HepG2 (cell line): ENCODE results near the gene FN1. TPM values are rescaled to one million over a fixed set of nuclear protein-coding genes. Genes with fewer than 3 reads are reported as not detected.

ENCODE experiments used
- ATAC-seq: fragments of 200-7000 bp; cut with Tn5 transposase; 3 replicates; pipeline ENCODE4 v1.9.1; 2020; ENCODE audit warnings: mild to moderate bottlenecking, moderate library complexity
- BruUV-seq: library from RNA; stranded (reverse); fragments of 400-500 nt; replicated peaks from 2 replicates; lab custom pipeline; 2021; lab: Mats Ljungman, UMichigan
- CTCF ChIA-PET: fragments of 300-600 bp; formaldehyde crosslinking; extraction: SDS; loops from one replicate; lab custom pipeline; 2021; ENCODE audit warnings: low total read pairs, inconsistent platforms, low intra/inter-chr PET ratio; lab: Yijun Ruan, JAX
- POLR2A ChIA-PET: fragments of 350-600 bp; sonication (Branson Sonifier 250); formaldehyde crosslinking; loops from one replicate; lab custom pipeline; 2020; ENCODE audit warnings: antibody characterized with exemption, inconsistent platforms; lab: Yijun Ruan, JAX
- DNase-seq: peaks from one replicate; pipeline ENCODE4 v3.0.0-alpha.2; 2015; ENCODE audit warnings: low spot score
- FAIRE-seq: peaks from 3 replicates; lab custom pipeline; 2011; peaks lifted over from hg19 to GRCh38; lab: Jason Lieb, UNC
- H2AFZ ChIP-seq: one replicate; pipeline ENCODE4 v1.6.1; 2011; ENCODE audit warnings: low read length, inconsistent platforms
- H3K27ac ChIP-seq: fragments of 300-600 bp; 3 replicates; pipeline ENCODE4 v1.8.0; 2011; ENCODE audit warnings: mixed run types, mild to moderate bottlenecking, mixed read lengths, low read length, inconsistent platforms; ENCODE audit not compliant: insufficient read depth; ENCODE audit errors: extremely low read length
- H3K27me3 ChIP-seq, 2 experiments: fragments of 200-600 bp in 1 of 2; 2 replicates in 1 of 2; 3 replicates in 1 of 2; pipeline versions ENCODE4 v1.6.0 to v1.8.0; 2011; ENCODE audit warnings: low read length in 2 of 2, mild to moderate bottlenecking in 2 of 2, moderate library complexity in 2 of 2, inconsistent platforms in 1 of 2; ENCODE audit not compliant: insufficient read depth in 2 of 2, control insufficient read depth in 1 of 2
- H3K36me3 ChIP-seq, 2 experiments: fragments of 200-600 bp in 1 of 2; replicated peaks in 1 of 2; 2 replicates in 1 of 2; 3 replicates in 1 of 2; pipeline versions ENCODE4 v1.5.1 to v1.8.0; 2011; ENCODE audit warnings: low read length in 2 of 2, inconsistent platforms in 1 of 2; ENCODE audit not compliant: insufficient read depth in 2 of 2, control insufficient read depth in 1 of 2
- H3K4me1 ChIP-seq: 2 replicates; pipeline ENCODE4 v1.5.1; 2012; ENCODE audit warnings: low read length, inconsistent platforms; ENCODE audit not compliant: insufficient read depth
- H3K4me2 ChIP-seq: 2 replicates; pipeline ENCODE4 v1.6.0; 2011; ENCODE audit warnings: low read depth, low read length, inconsistent platforms
- H3K4me3 ChIP-seq, 3 experiments: fragments of 200-600 bp in 1 of 3; sonication (generic), shearing (Covaris generic) in 1 of 3; replicated peaks in 1 of 3; 2 replicates each; pipeline ENCODE4 v1.5.1; 2011 to 2016; ENCODE audit warnings: low read length in 3 of 3, inconsistent platforms in 2 of 3, low read depth in 2 of 3, mild to moderate bottlenecking in 2 of 3, control low read depth in 1 of 3, mixed read lengths in 1 of 3; ENCODE audit not compliant: insufficient read depth in 1 of 3
- H3K79me2 ChIP-seq: one replicate; pipeline ENCODE4 v1.6.1; 2011; ENCODE audit warnings: low read length, inconsistent platforms; ENCODE audit not compliant: insufficient read depth
- H3K9ac ChIP-seq: 2 replicates; pipeline ENCODE4 v1.6.0; 2011; ENCODE audit warnings: mild to moderate bottlenecking, low read depth, low read length, inconsistent platforms; ENCODE audit not compliant: insufficient read depth
- H3K9me3 ChIP-seq: 2 replicates; pipeline ENCODE4 v1.5.1; 2012; ENCODE audit warnings: mild to moderate bottlenecking, low read length
- H4K20me1 ChIP-seq: 2 replicates; pipeline ENCODE4 v1.6.0; 2011; ENCODE audit warnings: inconsistent platforms, mild to moderate bottlenecking, low read length, moderate library complexity; ENCODE audit not compliant: insufficient read depth
- AGO2 ChIP-seq: fragments of 200-400 bp; formaldehyde crosslinking; optimal IDR thresholded peaks from 2 replicates; pipeline ENCODE3; 2017; ENCODE audit warnings: mild to moderate bottlenecking, low read depth, low read length, moderate library complexity
- ATAD3A ChIP-seq: sonication (generic); formaldehyde crosslinking; IDR thresholded peaks from 2 replicates; pipeline ENCODE4 v1.4.0; 2020; ENCODE audit warnings: missing genetic modification reagents
- CBX5 ChIP-seq: sonication (generic); formaldehyde crosslinking; IDR thresholded peaks from 2 replicates; pipeline ENCODE4 v1.4.0; 2020; ENCODE audit warnings: missing genetic modification reagents, borderline replicate concordance
- ETV6 ChIP-seq: sonication (generic); formaldehyde crosslinking; conservative IDR thresholded peaks from 2 replicates; pipeline ENCODE4 v1.4.0; 2020; ENCODE audit warnings: missing genetic modification reagents
- HNRNPLL ChIP-seq: fragments of 200-400 bp; formaldehyde crosslinking; IDR thresholded peaks from 2 replicates; pipeline ENCODE4 v1.6.1; 2017; ENCODE audit warnings: mild to moderate bottlenecking, low read depth, low read length; ENCODE audit not compliant: poor library complexity, severe bottlenecking
- ISX ChIP-seq: sonication (generic); formaldehyde crosslinking; conservative IDR thresholded peaks from 2 replicates; pipeline ENCODE4 v1.5.0; 2020; ENCODE audit warnings: missing genetic modification reagents
- KDM2A ChIP-seq: sonication (generic); formaldehyde crosslinking; IDR thresholded peaks from 2 replicates; pipeline ENCODE4 v1.4.0; 2020; ENCODE audit warnings: low read depth, missing genetic modification reagents, borderline replicate concordance
- MBD4 ChIP-seq: IDR thresholded peaks from 2 replicates; pipeline ENCODE4 v1.6.1; 2012; ENCODE audit warnings: low read length, inconsistent platforms, borderline replicate concordance
- MEIS1 ChIP-seq: sonication (generic); formaldehyde crosslinking; IDR thresholded peaks from 2 replicates; pipeline ENCODE4 v1.9.0; 2021; ENCODE audit warnings: mild to moderate bottlenecking, missing genetic modification reagents, moderate library complexity, borderline replicate concordance
- NPAS2 ChIP-seq: sonication (generic); formaldehyde crosslinking; IDR thresholded peaks from 2 replicates; pipeline ENCODE4 v1.8.0; 2022; ENCODE audit warnings: mild to moderate bottlenecking, missing genetic modification reagents, borderline replicate concordance
- PBX3 ChIP-seq: sonication (generic); formaldehyde crosslinking; IDR thresholded peaks from 2 replicates; pipeline ENCODE4 v1.8.1; 2023; ENCODE audit warnings: missing genetic modification reagents, inconsistent platforms, borderline replicate concordance
- PHF8 ChIP-seq: sonication (generic); formaldehyde crosslinking; IDR thresholded peaks from 2 replicates; pipeline ENCODE4 v1.5.0; 2020; ENCODE audit warnings: missing genetic modification reagents
- POLR2AphosphoS2 ChIP-seq: IDR thresholded peaks from 2 replicates; pipeline ENCODE4 v1.6.1; 2011; ENCODE audit warnings: low read depth, low read length, improper control_type of control experiment
- SMARCE1 ChIP-seq: fragments of 450-650 bp; IDR thresholded peaks from 2 replicates; pipeline ENCODE4 v1.6.1; 2017; ENCODE audit warnings: borderline replicate concordance
- SP5 ChIP-seq: IDR thresholded peaks from 2 replicates; pipeline ENCODE4 v1.6.1; 2016; ENCODE audit warnings: low read depth, borderline replicate concordance
- ZNF414 ChIP-seq: sonication (generic); formaldehyde crosslinking; IDR thresholded peaks from 2 replicates; pipeline ENCODE4 v1.5.0; 2020; ENCODE audit warnings: missing genetic modification reagents
- ZNF569 ChIP-seq: sonication (generic); formaldehyde crosslinking; IDR thresholded peaks from 2 replicates; pipeline ENCODE4 v1.5.0; 2020; ENCODE audit warnings: mild to moderate bottlenecking, missing genetic modification reagents, moderate library complexity, borderline replicate concordance
- ZNF800 ChIP-seq: sonication (generic); formaldehyde crosslinking; IDR thresholded peaks from 2 replicates; pipeline ENCODE4 v1.4.0; 2020; ENCODE audit warnings: missing genetic modification reagents
- ZZZ3 ChIP-seq: sonication (generic); formaldehyde crosslinking; IDR thresholded peaks from 2 replicates; pipeline ENCODE4 v1.4.0; 2020; ENCODE audit warnings: missing genetic modification reagents, mild to moderate bottlenecking, borderline replicate concordance
- WGBS: methylation state at CpG from one replicate; pipeline ENCODE4 v1.1.6; 2017; ENCODE audit warnings: low lambda C conversion rate; 5-methylcytosine and 5-hydroxymethylcytosine counted together
- in situ Hi-C: cut with HindIII; loops from 2 replicates; pipeline ENCODE4 v1.10.0; 2017; ENCODE audit warnings: low pct_unique_long_range_greater_than_20kb; ENCODE audit not compliant: extremely low pct_ligation_motif_present
- intact Hi-C: fragments of 100-400 bp; cut with micrococcal nuclease; formaldehyde crosslinking; loops from one replicate; pipeline ENCODE4 v1.10.0; 2022; ENCODE audit not compliant: unreplicated experiment
- polyA plus RNA-seq, 8 experiments: library from polyadenylated mRNA; depleted of rRNA in 3 of 8; stranded (reverse) in 7 of 8; unstranded in 1 of 8; fragments of >200 nt; fragmentation: Illumina TruSeq in 4 of 8; extraction: Trizol in 4 of 8; gene quantifications; 2 replicates each; pipeline versions ENCODE4 v1.2.1 to v1.2.3, GENCODE V29; 2011 to 2016; ENCODE audit warnings: low read depth in 4 of 8, missing spikeins in 1 of 8, mixed read lengths in 1 of 8; ENCODE audit not compliant: insufficient read depth in 1 of 8
- total RNA-seq, 5 experiments: library from RNA; depleted of rRNA; stranded (reverse); fragments of >200 nt; fragmentation: Illumina TruSeq; extraction: Trizol; gene quantifications; 2 replicates each; pipeline ENCODE4 v1.2.3, GENCODE V29; 2016; ENCODE audit warnings: low read depth in 1 of 5

Gene FN1
- total and polyA plus RNA-seq, 2 of the 13 experiments (the other 11 are each of a cell fraction or from before 2014, with no cell fraction given): 1,847 to 6,471 TPM

GRCh38 chr2:215431290-215431689, 4.6 kb downstream of the FN1 start:
- intact Hi-C loops: no loop called here
- peaks cover 22 to 67% of the 10 kb centered on the region in 2 experiments for H3K36me3 ChIP-seq
- ATAC-seq: no peak
- no peak for TF ChIP-seq CBX5 (CRISPR knock-in tag)
- no peak for TF ChIP-seq ATAD3A (CRISPR knock-in tag)
- TF ChIP-seq ISX (CRISPR knock-in tag): no peak
- TF ChIP-seq PBX3 (CRISPR knock-in tag): no peak
- no peak for TF ChIP-seq KDM2A (CRISPR knock-in tag)
- TF ChIP-seq MBD4: 0 out of 2 replicates have a peak, but pooled peaks have one; percentile 14
- no peak for TF ChIP-seq ZNF414 (CRISPR knock-in tag)
- TF ChIP-seq PHF8 (CRISPR knock-in tag): no peak
- TF ChIP-seq POLR2AphosphoS2: no peak
- no peak for TF ChIP-seq HNRNPLL
- peak; percentile 69 for TF ChIP-seq AGO2
- TF ChIP-seq ZZZ3 (CRISPR knock-in tag): no peak
- TF ChIP-seq SMARCE1: no peak
- TF ChIP-seq MEIS1: 0 out of 2 replicates have a peak, but pooled peaks have one; percentile 13
- TF ChIP-seq SP5 (CRISPR knock-in tag): no peak
- TF ChIP-seq ETV6: no peak
- TF ChIP-seq ZNF800 (CRISPR knock-in tag): peak; percentile 16; the same call in 1 of the 2 replicates
- no peak for TF ChIP-seq ZNF569 (CRISPR knock-in tag)
- TF ChIP-seq NPAS2: no peak

More at GRCh38 chr2:215431290-215431689, 4.6 kb downstream of the FN1 start:
- no TSS peak for BruUV-seq
- Histone ChIP-seq H2AFZ (no peak overlapping the region), H3K79me2 (peaks cover 75% of the 10 kb centered on the region), H3K9ac (0 out of 2 replicates have a peak overlapping the region, but pooled peaks have one; percentile 64), H3K4me1 (peaks cover 72% of the 10 kb centered on the region), H3K9me3 (no peaks in the 10 kb centered on the region), H4K20me1 (peaks cover 64% of the 10 kb centered on the region), H3K27me3 (no peaks in the 10 kb centered on the region; a peak in 1 of 5 replicates), H3K4me3 (peak overlapping the region; percentile 64 to 99 (median 95); a peak in 3 of 6 replicates), H3K4me2 (peak overlapping the region; percentile 89), H3K27ac (peak overlapping the region; percentile 71)
- DNase-seq (no peak), FAIRE-seq (no peak)
- ChIA-PET POLR2A (interaction anchor here (0.6 to 5.8 kb wide), 7 partner anchors 11 to 397 kb away, joined by 3 to 118 read pairs (median 4); no protein-coding TSS in a partner anchor), CTCF (no interaction called here)
- in situ Hi-C loops: loop anchor here (5.0 kb wide), 2 partner anchors 186 to 491 kb away; no protein-coding TSS in a partner anchor
- WGBS: 85% methylated on average over 2 of the region's 2 CpGs
